NT2/D1 (cell line): Measurements from ENCODE around the gene SLC44A5.

Experiments
- DNase-seq: peaks from one replicate; pipeline ENCODE4 v3.0.0-alpha.2; 2011; ENCODE audit warnings: low read depth, low spot score
- H3K27me3 ChIP-seq: 2 replicates; pipeline ENCODE4 v1.6.0; 2011; ENCODE audit warnings: mild to moderate bottlenecking; ENCODE audit not compliant: insufficient read length, insufficient read depth
- H3K36me3 ChIP-seq: 2 replicates; pipeline ENCODE4 v1.6.1; 2011; ENCODE audit warnings: mild to moderate bottlenecking, low read length, mixed read lengths; ENCODE audit not compliant: insufficient read depth, insufficient read length
- H3K4me1 ChIP-seq: 2 replicates; pipeline ENCODE4 v1.5.1; 2011; ENCODE audit not compliant: insufficient read depth, insufficient read length
- H3K4me3 ChIP-seq: 2 replicates; pipeline ENCODE4 v1.5.1; 2011; ENCODE audit warnings: low read depth; ENCODE audit not compliant: insufficient read length
- H3K9ac ChIP-seq: 2 replicates; pipeline ENCODE4 v1.6.0; 2011; ENCODE audit warnings: low read depth; ENCODE audit not compliant: insufficient read length
- H3K9me3 ChIP-seq: 2 replicates; pipeline ENCODE4 v1.5.1; 2011; ENCODE audit warnings: mild to moderate bottlenecking, low read length; ENCODE audit not compliant: insufficient read depth
- SUZ12 ChIP-seq: IDR thresholded peaks from 2 replicates; pipeline ENCODE4 v1.6.1; 2011; ENCODE audit not compliant: insufficient read length, insufficient read depth; ENCODE audit errors: extremely low read depth
- YY1 ChIP-seq: IDR thresholded peaks from 2 replicates; pipeline ENCODE4 v1.6.1; 2011; ENCODE audit not compliant: insufficient read length, insufficient read depth
- ZNF274 ChIP-seq: IDR thresholded peaks from 2 replicates; pipeline ENCODE4 v1.6.1; 2011; ENCODE audit warnings: mild to moderate bottlenecking, low read depth, low read length

Gene SLC44A5

DNA sequence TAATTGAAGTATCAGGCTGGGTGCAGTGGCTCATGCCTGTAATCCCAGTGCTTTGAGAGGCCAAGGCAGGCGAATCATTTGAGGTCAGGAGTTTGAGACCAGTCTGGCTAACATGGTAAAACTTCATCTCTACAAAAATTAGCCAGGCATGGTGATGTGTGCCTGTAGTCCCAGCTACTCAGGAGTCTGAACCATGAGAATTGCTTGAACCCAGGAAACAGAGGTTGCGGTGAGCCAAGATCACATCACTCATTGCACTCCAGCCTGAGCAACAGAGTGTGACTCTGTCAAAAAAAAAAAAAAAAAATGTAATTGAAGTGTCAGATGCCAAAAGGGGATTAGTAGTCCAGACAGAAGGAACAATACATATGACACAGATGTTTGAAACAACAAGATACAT, 56.7 kb downstream of the SLC44A5 start:
- no peak for DNase-seq

DNA sequence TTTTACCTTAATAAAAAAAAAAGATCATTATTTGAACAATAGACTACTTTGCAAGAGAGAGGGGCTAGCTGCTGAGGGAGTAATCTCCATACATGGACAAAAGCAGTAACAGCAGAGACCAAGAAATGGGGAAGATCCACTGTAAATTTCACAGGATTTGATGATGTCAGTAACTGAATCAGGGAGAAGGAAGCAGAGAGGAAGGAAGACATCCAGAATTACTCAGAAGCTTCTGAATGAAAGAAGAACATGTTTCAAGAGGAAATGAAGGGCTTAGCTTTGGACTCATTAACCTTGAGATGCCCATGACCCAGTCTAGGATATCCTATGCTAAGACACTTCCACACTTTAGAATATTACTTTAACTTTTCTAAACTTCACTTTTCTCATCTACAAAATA, 60.4 kb downstream of the SLC44A5 start:
- Histone ChIP-seq H3K9ac (no peak overlapping the region), H3K4me1 (no peaks in the 10 kb centered on the region), H3K9me3 (no peaks in the 10 kb centered on the region), H3K36me3 (no peaks in the 10 kb centered on the region), H3K4me3 (no peak overlapping the region), H3K27me3 (no peaks in the 10 kb centered on the region)
- no peak for DNase-seq
- TF ChIP-seq YY1 (no peak), SUZ12 (no peak), ZNF274 (no peak)

More for the DNA sequence above, 56.7 kb downstream of the SLC44A5 start:
- Histone ChIP-seq H3K27me3 (no peaks in the 10 kb centered on the region), H3K9ac (no peak overlapping the region), H3K4me1 (no peaks in the 10 kb centered on the region), H3K9me3 (no peaks in the 10 kb centered on the region), H3K36me3 (no peaks in the 10 kb centered on the region), H3K4me3 (no peak overlapping the region)
- TF ChIP-seq YY1 (no peak), ZNF274 (no peak), SUZ12 (no peak)

DNA sequence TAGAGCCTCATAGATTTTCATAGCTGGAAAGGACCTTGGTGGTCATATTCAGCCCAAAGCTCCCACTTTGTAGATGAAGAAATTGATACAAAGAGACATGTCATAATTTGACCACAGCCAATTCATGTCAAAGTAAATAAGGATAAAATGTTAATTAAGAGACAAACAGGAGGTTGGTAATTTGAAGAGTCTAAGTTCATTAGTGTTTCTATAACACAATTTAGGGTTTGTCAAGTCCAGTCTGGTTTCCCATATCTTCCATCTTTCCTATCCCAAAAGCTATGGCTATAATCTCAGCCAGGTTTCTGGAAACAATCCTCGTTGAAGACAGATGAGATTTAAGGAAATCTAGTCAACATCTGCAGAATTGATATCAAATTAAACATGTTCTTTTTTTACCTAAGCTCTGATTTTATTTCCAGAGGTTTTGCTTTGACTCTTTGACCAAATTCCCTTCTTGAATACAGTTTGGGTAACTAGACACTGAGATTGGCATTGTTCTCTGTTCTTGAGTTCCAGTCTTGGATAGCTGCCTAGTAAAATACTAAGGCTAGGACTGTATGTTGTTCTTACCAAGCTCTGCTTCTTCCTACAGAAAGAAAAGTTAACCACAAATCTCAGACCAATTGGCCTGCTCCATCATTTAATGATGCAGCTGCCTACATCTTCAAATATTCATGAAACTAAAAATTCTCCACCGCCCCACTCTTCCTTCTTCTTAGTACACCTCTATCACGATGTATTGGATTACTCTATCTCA, 62.0 kb downstream of the SLC44A5 start:
- Histone ChIP-seq H3K4me3 (no peak overlapping the region), H3K4me1 (no peaks in the 10 kb centered on the region), H3K36me3 (no peaks in the 10 kb centered on the region), H3K9me3 (no peaks in the 10 kb centered on the region), H3K9ac (no peak overlapping the region), H3K27me3 (no peaks in the 10 kb centered on the region)
- TF ChIP-seq YY1 (no peak), ZNF274 (no peak), SUZ12 (no peak)
- no peak for DNase-seq

DNA sequence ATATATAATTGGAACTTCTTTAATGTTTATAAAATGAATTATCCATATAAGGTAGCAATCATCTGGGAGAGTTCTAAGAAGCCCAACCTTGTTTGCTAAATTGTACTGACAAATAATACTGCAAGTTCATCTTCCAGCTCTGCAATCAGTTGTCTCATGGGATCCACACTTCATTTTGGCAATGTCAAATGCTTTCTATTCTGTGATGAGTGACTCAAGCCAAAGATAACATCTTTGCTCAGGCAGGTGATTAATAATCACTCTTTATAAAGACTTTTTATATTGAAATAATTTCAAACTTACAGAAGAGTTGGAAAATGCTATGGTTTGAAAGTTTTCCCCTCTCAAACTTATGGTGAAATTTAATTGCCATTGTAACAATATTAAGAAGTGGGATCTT, 67.2 kb downstream of the SLC44A5 start:
- no peak overlapping the region for H3K9ac ChIP-seq
- H3K9me3 ChIP-seq: no peaks in the 10 kb centered on the region
- H3K36me3 ChIP-seq: no peaks in the 10 kb centered on the region
- H3K4me1 ChIP-seq: no peaks in the 10 kb centered on the region
- H3K27me3 ChIP-seq: no peaks in the 10 kb centered on the region
- TF ChIP-seq YY1 (no peak), SUZ12 (no peak), ZNF274 (no peak)
- DNase-seq: no peak
- no peak overlapping the region for H3K4me3 ChIP-seq

DNA sequence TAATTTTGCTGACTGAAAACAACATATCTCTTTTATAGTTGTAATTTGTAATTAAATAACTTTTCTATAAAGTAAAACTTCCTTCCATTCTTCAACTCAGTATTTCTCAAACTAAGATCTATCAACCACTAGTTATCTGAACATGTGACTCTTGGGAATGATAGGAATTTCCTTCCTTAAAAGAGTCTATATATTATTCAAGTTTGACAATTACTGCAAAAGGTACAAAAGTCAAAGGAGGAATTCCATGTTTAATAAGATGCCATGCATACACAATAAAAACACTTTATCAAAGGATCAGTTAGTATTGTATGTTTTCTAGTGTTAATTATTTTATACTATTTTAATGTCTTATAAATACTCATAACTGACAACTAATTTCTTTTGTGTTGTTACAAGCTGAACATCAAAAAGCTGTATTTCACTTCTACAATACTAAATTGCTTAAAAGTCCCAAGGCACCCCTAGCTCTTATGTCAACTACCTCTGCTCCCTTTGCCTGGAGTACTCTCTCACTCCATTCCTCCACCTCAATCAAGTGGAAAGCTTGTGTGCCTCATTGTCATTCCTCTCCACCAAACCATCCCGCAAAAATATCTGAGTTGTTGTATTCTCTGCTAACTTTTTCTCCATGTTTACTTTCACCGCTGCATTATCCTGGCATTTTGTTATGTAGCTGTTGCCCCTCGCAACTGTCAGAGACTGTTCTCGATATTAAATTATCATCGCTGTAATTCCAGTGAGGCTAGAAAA, 67.9 kb downstream of the SLC44A5 start:
- Histone ChIP-seq H3K4me3 (no peak overlapping the region), H3K9me3 (no peaks in the 10 kb centered on the region), H3K9ac (no peak overlapping the region), H3K36me3 (no peaks in the 10 kb centered on the region), H3K4me1 (no peaks in the 10 kb centered on the region), H3K27me3 (no peaks in the 10 kb centered on the region)
- TF ChIP-seq YY1 (no peak), SUZ12 (no peak), ZNF274 (no peak)
- DNase-seq: no peak

DNA sequence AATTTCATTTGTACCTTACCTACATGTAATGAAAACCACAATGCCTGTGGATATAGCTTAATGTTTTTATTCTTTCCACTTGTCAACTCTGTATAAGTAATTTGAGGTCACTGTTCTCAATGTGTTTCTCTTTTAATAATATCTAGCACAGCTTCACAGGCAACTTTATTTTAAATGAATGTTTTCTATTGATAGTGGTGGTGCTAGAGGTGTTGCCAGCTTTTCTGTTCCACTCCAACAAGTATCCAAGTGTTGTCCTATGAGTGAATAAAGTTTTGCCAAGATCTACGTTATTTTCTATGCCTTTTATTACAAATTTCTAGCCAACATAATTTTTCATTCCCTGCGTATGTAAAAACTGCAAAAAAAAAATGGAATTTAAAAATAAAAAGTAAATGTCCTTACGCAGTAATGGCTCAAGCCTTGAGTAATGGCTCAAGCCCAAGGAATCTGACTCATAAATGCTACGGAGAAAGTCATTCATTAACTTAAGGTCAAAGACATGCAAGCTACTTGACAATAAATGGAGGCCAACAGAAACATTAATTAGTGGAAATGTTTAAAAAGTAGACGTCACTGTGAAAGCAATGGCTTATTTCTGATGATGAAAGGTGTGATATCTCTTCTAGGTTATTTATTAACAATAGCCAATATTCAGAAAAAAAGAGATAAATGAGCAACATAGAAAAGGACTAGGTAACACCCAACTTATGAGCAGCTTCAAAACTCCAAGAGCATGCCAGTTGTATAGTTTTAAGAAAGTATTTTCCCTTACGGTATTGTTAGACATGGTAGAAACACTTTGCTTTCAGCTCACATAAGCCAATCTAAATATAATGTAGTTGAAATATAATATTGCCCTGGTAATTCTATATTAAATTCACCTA, 71.4 kb downstream of the SLC44A5 start:
- no peak for TF ChIP-seq ZNF274
- no peak for TF ChIP-seq YY1
- TF ChIP-seq SUZ12: no peak
- H3K27me3 ChIP-seq: no peaks in the 10 kb centered on the region
- H3K9me3 ChIP-seq: no peaks in the 10 kb centered on the region
- H3K4me3 ChIP-seq: no peak overlapping the region
- no peak overlapping the region for H3K9ac ChIP-seq
- no peaks in the 10 kb centered on the region for H3K4me1 ChIP-seq
- H3K36me3 ChIP-seq: no peaks in the 10 kb centered on the region
- DNase-seq: no peak

DNA sequence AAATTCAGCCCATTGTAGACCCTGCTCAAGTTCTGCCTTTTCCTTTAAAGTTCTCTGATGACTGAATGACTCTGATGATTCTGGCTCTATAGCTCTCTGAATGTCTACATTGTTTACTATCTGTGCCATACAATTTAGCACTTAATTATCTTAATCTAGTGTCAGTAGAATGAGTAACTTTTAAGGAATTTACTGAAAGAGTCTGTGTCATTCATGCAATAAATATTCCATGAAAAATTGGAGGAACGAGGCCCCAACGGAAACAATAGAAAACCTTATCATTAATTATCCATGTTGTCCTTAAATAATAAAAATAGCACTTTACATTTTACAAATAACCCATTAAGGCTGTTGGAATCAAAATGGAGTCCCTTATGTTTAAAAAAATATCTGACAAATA, 77.8 kb downstream of the SLC44A5 start:
- no peaks in the 10 kb centered on the region for H3K27me3 ChIP-seq

More for the DNA sequence above, 77.8 kb downstream of the SLC44A5 start:
- no peaks in the 10 kb centered on the region for H3K9me3 ChIP-seq
- TF ChIP-seq SUZ12 (no peak), ZNF274 (no peak), YY1 (no peak)
- H3K36me3 ChIP-seq: no peaks in the 10 kb centered on the region
- no peak overlapping the region for H3K9ac ChIP-seq
- H3K4me1 ChIP-seq: no peaks in the 10 kb centered on the region
- DNase-seq: no peak
- H3K4me3 ChIP-seq: no peak overlapping the region
